OCI-LY1 (cell line): ENCODE data around the gene USH2A.

Experiments
- H2AFZ ChIP-seq: fragments of 200-600 bp; sonication (generic), shearing (Covaris generic); 2 replicates; pipeline ENCODE4 v1.6.0; 2014; ENCODE audit warnings: antibody characterized with exemption, mild to moderate bottlenecking, low read length
- H3F3A ChIP-seq: fragments of 200-600 bp; sonication (generic), shearing (Covaris generic); 2 replicates; pipeline ENCODE4 v1.6.0; 2014; ENCODE audit warnings: mild to moderate bottlenecking, antibody characterized with exemption, low read length, moderate library complexity; ENCODE audit not compliant: insufficient read depth
- H3K27ac ChIP-seq: fragments of 200-600 bp; sonication (generic); 2 replicates; pipeline ENCODE4 v1.5.1; 2014; ENCODE audit warnings: low read length, mixed run types, mild to moderate bottlenecking, low read depth; ENCODE audit not compliant: poor library complexity, severe bottlenecking
- H3K27me3 ChIP-seq: fragments of 200-600 bp; sonication (generic); 2 replicates; pipeline ENCODE4 v1.6.0; 2014; ENCODE audit warnings: antibody characterized with exemption, mild to moderate bottlenecking, low read length, moderate library complexity; ENCODE audit not compliant: insufficient read depth
- H3K36me3 ChIP-seq: fragments of 200-600 bp; sonication (generic); 2 replicates; pipeline ENCODE4 v1.6.1; 2014; ENCODE audit warnings: mild to moderate bottlenecking, antibody characterized with exemption, low read length, moderate library complexity, mixed read lengths; ENCODE audit not compliant: insufficient read depth
- H3K4me1 ChIP-seq: fragments of 200-600 bp; sonication (generic); 2 replicates; pipeline ENCODE4 v1.5.1; 2014; ENCODE audit warnings: mild to moderate bottlenecking, low read length, moderate library complexity; ENCODE audit not compliant: insufficient read depth, severe bottlenecking
- H3K4me2 ChIP-seq: fragments of 200-600 bp; sonication (generic), shearing (Covaris generic); 2 replicates; pipeline ENCODE4 v1.6.1; 2014; ENCODE audit warnings: low read length
- H3K4me3 ChIP-seq: fragments of 200-600 bp; sonication (generic); 2 replicates; pipeline ENCODE4 v1.5.1; 2014; ENCODE audit warnings: low read length, low read depth, mild to moderate bottlenecking, mixed read lengths; ENCODE audit not compliant: poor library complexity, severe bottlenecking
- H3K79me2 ChIP-seq: fragments of 200-600 bp; shearing (Covaris generic); 2 replicates; pipeline ENCODE4 v1.6.1; 2016; ENCODE audit warnings: mixed run types, low read length, mixed read lengths; ENCODE audit not compliant: insufficient read depth
- H3K9ac ChIP-seq: fragments of 200-600 bp; sonication (generic), shearing (Covaris generic); 2 replicates; pipeline ENCODE4 v1.6.1; 2014; ENCODE audit warnings: mild to moderate bottlenecking, low read length, mixed read lengths
- H3K9me2 ChIP-seq: fragments of 200-600 bp; sonication (generic), shearing (Covaris generic); 2 replicates; pipeline ENCODE4 v1.6.1; 2014; ENCODE audit warnings: low read depth, mild to moderate bottlenecking, low read length, mixed read lengths
- H3K9me3 ChIP-seq: fragments of 200-600 bp; shearing (Covaris generic); 2 replicates; pipeline ENCODE4 v1.6.1; 2014; ENCODE audit warnings: low read length, mixed read lengths
- H4K20me1 ChIP-seq: fragments of 200-600 bp; sonication (generic), shearing (Covaris generic); 2 replicates; pipeline ENCODE4 v1.6.0; 2016; ENCODE audit warnings: mild to moderate bottlenecking, low read length; ENCODE audit not compliant: insufficient read depth
- CTCF ChIP-seq: fragments of 200-600 bp; sonication (generic), shearing (Covaris generic); IDR thresholded peaks from 2 replicates; pipeline ENCODE4 v1.5.1; 2017; ENCODE audit warnings: mild to moderate bottlenecking, antibody characterized with exemption, low read length, moderate library complexity, mixed read lengths
- EZH2 ChIP-seq: fragments of 200-600 bp; sonication (generic), shearing (Covaris generic); IDR thresholded peaks from 2 replicates; pipeline ENCODE4 v1.8.0; 2017; ENCODE audit warnings: borderline replicate concordance, mixed run types, mild to moderate bottlenecking, antibody characterized with exemption, low read length, moderate library complexity, mixed read lengths

The USH2A gene

GRCh38 chr1:216216305-216216704 lies 206.9 kb downstream of the USH2A start:
- Histone ChIP-seq H3K4me3 (no peak overlapping the region), H3K27me3 (no peaks in the 10 kb centered on the region), H3K9ac (no peak overlapping the region), H3K9me3 (no peaks in the 10 kb centered on the region), H3K4me2 (no peak overlapping the region), H3K79me2 (no peaks in the 10 kb centered on the region), H3K4me1 (no peaks in the 10 kb centered on the region), H3K27ac (no peak overlapping the region), H3F3A (no peaks in the 10 kb centered on the region), H3K9me2 (no peaks in the 10 kb centered on the region), H3K36me3 (no peaks in the 10 kb centered on the region), H4K20me1 (no peaks in the 10 kb centered on the region), H2AFZ (no peak overlapping the region)
- TF ChIP-seq EZH2 (no peak), CTCF (no peak)

DNA sequence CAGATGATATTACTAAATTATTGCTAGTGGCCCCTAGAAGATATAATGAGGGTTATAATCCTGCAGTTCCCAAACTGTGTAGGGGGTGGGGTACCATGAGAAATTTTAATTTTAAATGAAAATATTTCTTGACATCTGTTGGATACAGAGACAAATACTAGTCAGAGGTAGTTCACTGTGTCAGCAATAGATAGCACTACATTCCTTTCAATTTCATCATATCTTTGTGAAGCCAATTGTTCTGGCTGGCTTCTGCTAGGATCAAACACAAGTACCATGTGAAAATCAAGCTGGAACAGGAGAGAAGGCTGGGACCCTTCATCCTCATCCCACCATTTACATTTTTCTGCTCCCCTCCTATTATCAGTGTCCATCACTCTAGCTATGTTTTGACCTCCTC lies 208.1 kb downstream of the USH2A start:
- no peak overlapping the region for H3K4me2 ChIP-seq
- TF ChIP-seq CTCF, result no peak
- TF ChIP-seq EZH2, result no peak
- H3K36me3 ChIP-seq, result no peaks in the 10 kb centered on the region
- no peak overlapping the region for H2AFZ ChIP-seq
- no peak overlapping the region for H3K27ac ChIP-seq
- H3K27me3 ChIP-seq, result no peaks in the 10 kb centered on the region
- H3K9me3 ChIP-seq, result no peaks in the 10 kb centered on the region
- no peaks in the 10 kb centered on the region for H4K20me1 ChIP-seq
- no peak overlapping the region for H3K9ac ChIP-seq
- H3K4me3 ChIP-seq, result no peak overlapping the region
- H3K4me1 ChIP-seq, result no peaks in the 10 kb centered on the region
- H3K9me2 ChIP-seq, result no peaks in the 10 kb centered on the region
- H3F3A ChIP-seq, result no peaks in the 10 kb centered on the region
- H3K79me2 ChIP-seq, result no peaks in the 10 kb centered on the region

DNA sequence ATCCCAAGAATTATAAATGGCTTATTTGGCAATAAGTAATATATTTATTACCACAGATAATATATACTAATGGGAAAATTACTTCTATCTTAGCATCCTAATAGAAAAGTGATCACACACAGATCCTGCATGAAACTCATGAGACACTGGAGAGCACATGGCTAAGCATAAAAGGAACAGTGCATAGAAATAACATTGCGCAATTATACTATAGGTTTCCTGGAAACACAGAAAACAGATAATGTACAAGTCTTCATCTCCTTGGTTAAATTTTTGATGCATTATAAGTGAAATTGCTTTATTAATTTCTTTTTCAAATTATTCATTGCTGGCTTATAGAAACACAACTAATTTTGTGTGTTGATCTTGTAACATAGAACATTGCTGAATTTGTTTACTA lies 210.4 kb downstream of the USH2A start:
- Histone ChIP-seq H2AFZ (no peak overlapping the region), H3K9me3 (no peaks in the 10 kb centered on the region), H3K36me3 (no peaks in the 10 kb centered on the region), H3K4me1 (no peaks in the 10 kb centered on the region), H3F3A (no peaks in the 10 kb centered on the region), H3K79me2 (no peaks in the 10 kb centered on the region), H4K20me1 (no peaks in the 10 kb centered on the region), H3K9ac (no peak overlapping the region), H3K27ac (no peak overlapping the region), H3K4me3 (no peak overlapping the region), H3K27me3 (no peaks in the 10 kb centered on the region), H3K4me2 (no peak overlapping the region), H3K9me2 (no peaks in the 10 kb centered on the region)
- TF ChIP-seq CTCF (no peak), EZH2 (no peak)
